ENCODE measurements around the gene DIPK2A.

The DIPK2A gene

GRCh38 chr3:143974271-143975238 lies 2.9 kb downstream of the DIPK2A start:
- no peak for DNase-seq (ENCODE audit: low spot score)

- DNase-seq (ENCODE audit: low spot score) = peak; percentile 29
Observed at GRCh38 chr3:143975554-143976152, 4.0 kb downstream of the DIPK2A start.

- no peak for DNase-seq (ENCODE audit: low spot score)
Observed at GRCh38 chr3:143977341-143978262, 6.0 kb downstream of the DIPK2A start.

GRCh38 chr3:143978263-143978631 lies 6.6 kb downstream of the DIPK2A start:
- no peak for DNase-seq (ENCODE audit: low spot score)

- no peak for DNase-seq (ENCODE audit: low spot score)
Observed at GRCh38 chr3:143979041-143979440, 7.4 kb downstream of the DIPK2A start.

GRCh38 chr3:143979813-143980212 lies 8.2 kb downstream of the DIPK2A start:
- DNase-seq (ENCODE audit: low spot score) = no peak

GRCh38 chr3:143988306-143988705 lies 16.7 kb downstream of the DIPK2A start:
- DNase-seq (ENCODE audit: low spot score) = no peak

GRCh38 chr3:143989461-143989860 lies 17.8 kb downstream of the DIPK2A start:
- no peak for DNase-seq (ENCODE audit: low spot score)

GRCh38 chr3:143991713-143992112 lies 20.1 kb downstream of the DIPK2A start:
- DNase-seq (ENCODE audit: low spot score) = no peak

GRCh38 chr3:143998266-143998665 lies 26.6 kb downstream of the DIPK2A start:
- no peak for DNase-seq (ENCODE audit: low spot score)

GRCh38 chr3:144003051-144003450 lies 31.4 kb downstream of the DIPK2A start:
- DNase-seq (ENCODE audit: low spot score) = no peak

GRCh38 chr3:144010371-144010770 lies 38.7 kb downstream of the DIPK2A start:
- DNase-seq (ENCODE audit: low spot score) = no peak

GRCh38 chr3:144011251-144011799 lies 39.7 kb downstream of the DIPK2A start:
- DNase-seq (ENCODE audit: low spot score) = no peak

GRCh38 chr3:144015133-144015532 lies 43.5 kb downstream of the DIPK2A start:
- no peak for DNase-seq (ENCODE audit: low spot score)

- no peak for DNase-seq (ENCODE audit: low spot score)
Observed at GRCh38 chr3:144018776-144019175, 47.2 kb downstream of the DIPK2A start.

Measured in LoVo (cell line).